Kidney capillary endothelial cell (primary cell): Measurements from ENCODE around the gene RNF40.
"Not testable (repeated sequence)": the region's sequence is repeated elsewhere in the genome, so short reads cannot be mapped to it uniquely, and the experiment has no call there.

Experiments
- DNase-seq: peaks from one replicate; pipeline ENCODE4 v3.0.0-alpha.2; 2018; ENCODE audit warnings: low spot score

The RNF40 gene

GRCh38 chr16:30820952-30821421, 58.9 kb downstream of the RNF40 start:
- no peak for DNase-seq

GRCh38 chr16:30821441-30821840, 59.3 kb downstream of the RNF40 start:
- DNase-seq: not testable (repeated sequence)

GRCh38 chr16:30821891-30822290, 59.8 kb downstream of the RNF40 start:
- DNase-seq: no peak
